Daoy (cell line): ENCODE measurements around the gene KIF19. TPM values are rescaled to one million over a fixed set of nuclear protein-coding genes. Genes with fewer than 3 reads are reported as not detected.
"Not testable (repeated sequence)": the region's sequence is repeated elsewhere in the genome, so short reads cannot be mapped to it uniquely, and the experiment has no call there.

ENCODE experiments used
- DNase-seq: peaks from one replicate; pipeline ENCODE4 v3.0.0-alpha.2; 2015; ENCODE audit warnings: low read depth
- total RNA-seq: library from RNA; depleted of rRNA; stranded (reverse); fragments of >200 nt; shearing (Covaris generic); gene quantifications from 2 replicates; pipeline ENCODE4 v1.2.3, GENCODE V29; 2014; rRNA removed

KIF19 gene
- total RNA-seq, 1 experiment from 2014 or later, result not detected

DNA sequence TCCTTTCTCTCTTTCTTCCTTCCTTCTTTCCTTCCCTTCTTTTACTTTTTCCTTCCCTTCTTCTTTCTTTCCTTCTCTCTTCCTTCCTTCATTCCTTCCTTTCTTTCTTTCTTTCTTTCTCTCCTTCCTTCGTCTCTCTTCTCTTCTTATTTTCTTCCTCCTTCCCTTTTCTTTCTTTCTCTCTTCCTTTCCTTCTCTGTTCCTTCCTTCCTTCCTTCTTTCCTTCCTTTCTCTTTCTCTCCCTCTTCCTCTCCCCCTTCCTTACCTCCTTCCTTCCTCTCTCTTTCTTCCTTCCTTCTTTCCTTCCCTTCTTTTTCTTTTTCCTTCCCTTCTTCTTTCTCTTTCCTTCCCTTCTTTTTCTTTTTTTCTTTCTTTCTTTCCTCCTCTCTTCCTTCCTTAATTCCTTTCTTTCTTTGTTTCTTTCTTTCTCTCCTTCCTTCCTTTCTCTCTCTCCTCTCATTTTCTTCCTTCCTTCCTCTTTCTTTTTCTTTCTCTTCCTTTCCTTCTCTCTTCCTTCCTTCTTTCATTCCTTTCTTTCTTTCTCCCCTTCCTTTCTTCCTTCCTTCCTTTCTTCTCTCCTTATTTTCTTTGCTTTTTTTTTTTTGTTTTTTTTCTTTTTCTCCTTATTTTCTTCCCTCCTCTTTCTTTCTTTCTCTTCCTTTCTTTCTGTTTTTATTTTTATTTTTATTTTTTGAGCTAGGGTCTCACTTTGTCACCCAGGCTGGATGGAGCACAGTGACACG, 64.1 kb downstream of the KIF19 start:
- no peak for DNase-seq

DNA sequence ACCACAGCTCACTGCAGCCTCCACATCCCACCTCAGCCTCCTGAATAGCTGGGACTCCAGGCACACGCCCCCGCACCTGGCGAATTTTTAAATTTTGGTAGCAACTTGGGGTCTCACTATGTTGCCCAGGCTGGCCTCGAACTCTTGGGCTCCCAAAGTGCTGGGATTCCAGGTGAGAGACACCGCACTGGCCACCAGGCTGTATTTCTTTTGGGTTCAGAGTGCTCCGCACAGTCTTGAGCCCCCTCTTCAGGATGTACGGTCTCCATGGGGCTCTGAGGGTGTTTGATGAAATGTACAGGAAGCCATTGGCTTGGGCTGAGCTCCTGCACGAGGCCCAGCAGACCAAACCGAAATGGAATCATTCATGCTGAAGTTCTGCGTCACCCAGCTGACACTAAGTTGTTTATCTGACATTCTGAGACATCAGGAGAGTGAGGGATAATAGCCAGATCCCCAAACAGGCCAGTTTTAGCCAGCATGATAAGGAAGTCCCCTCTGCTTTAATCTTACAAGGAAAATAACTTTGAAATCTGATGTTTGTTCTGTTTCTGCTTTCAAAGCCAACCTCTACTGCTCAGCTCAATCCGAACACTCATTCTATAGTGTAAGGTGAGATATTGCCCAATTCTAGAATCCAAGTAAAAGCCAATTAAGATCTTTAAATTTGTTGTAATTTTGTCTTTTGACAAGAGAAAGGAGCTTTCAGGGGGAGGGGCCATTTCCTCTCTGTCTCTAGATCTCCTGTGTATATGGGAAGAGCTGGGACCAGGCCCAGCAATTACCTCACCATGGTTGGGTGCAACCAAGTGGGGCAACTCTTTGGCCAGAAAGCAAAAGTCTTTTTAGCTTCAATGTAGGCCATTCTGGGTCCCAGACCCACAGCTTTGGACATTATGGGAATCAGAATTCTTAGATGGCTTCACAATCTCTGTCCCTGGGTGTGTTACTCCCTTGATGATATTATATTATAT, 64.9 kb downstream of the KIF19 start:
- DNase-seq, result no peak

DNA sequence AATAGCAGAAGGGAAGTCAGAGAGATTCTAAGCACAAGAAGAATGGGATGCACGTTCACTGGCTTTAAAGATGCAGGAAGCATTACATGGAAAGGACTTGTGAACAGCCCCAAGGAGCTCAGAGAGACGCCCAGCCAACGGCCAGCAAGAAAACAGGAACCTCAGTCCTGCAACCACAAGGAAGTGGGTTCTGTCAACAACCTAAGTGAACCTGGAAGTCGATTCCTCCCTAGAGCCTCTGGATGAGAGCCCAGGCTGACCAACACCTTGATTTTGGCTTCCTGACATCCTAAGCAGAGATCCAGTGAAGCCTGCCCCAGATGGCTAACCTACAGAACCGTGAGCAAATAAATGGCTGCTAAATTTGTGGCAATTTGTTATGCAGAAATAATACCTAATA, 65.7 kb downstream of the KIF19 start:
- no peak for DNase-seq

DNA sequence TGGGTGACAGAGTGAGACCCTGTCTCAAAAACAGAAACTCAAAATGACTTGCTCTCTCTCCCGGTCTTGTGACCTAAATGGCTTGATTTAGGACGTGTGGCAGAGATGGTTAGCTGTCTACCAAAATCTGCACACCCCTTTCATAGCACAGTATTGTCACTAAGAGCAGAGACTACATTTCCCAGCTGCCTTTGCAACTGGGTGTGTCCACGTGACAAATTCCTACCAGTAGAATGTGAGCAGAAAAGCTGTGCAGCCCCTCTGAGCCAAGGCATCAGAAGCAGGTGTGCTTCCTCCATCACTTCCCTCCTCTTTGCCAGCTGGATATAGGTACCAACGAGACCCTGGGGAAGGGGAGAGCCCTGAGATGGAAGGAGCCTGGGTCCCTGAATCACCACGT, 66.8 kb downstream of the KIF19 start:
- DNase-seq, result no peak

DNA sequence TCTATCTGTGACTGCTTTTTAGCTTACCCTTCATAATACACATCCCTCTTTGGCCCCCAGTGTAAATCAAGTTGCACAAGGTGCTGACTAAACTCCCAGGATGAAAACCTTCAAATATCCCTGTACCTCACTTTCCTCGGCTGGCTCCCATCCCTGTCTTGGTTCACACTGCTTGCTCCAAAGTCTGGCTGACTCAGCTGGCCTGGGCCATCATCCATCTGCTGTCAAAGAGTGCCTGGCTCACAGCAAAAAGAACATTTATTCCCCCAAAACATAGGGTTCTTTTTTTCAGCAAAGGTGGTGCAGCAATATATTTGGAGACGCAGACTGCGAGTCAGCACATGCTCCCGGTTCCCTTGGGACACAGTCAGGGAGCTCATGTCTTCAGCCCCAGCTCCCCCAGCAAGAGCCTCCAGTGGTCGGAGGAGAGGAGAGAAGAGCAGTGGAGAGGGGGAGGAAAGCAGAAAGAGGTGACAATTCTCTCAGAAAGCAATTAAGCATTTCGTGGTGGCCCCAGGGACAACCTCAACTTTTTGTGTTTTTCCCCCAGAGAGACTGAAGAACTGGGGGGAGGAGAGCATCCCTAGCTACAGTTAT, 67.4 kb downstream of the KIF19 start:
- DNase-seq, result no peak

DNA sequence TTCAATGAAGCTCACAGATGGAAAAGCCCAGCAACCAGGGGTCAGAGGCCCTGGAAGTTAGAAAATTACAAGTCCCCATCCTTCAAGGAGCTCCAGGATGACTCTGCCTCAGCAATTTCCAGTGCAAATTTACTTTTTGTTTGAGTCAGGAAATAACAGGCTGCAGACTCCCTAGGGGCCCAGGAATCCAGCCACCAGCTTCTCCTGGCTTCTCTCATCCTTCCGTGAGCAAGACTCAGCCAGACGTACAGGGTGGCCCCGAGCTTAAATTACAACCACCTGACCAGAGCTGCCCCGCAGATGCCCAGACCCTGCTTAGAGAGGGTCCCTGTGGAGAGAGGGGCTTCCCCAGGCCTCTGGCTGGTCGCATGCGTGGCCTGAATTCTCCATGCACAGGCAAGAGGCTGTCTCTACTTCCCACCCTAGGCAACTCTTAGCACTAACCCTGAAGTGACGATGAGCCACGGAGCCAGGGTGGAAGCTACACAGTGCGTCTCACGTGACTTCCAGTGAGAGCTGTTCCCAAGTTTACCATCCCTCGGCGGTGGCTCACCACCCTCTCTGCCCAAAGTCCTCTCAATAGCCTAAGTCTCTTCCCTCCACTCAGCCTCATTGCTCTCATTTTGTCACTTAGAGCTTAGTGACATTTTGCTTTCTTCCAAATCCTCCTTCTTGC, 68.4 kb downstream of the KIF19 start:
- no peak for DNase-seq

DNA sequence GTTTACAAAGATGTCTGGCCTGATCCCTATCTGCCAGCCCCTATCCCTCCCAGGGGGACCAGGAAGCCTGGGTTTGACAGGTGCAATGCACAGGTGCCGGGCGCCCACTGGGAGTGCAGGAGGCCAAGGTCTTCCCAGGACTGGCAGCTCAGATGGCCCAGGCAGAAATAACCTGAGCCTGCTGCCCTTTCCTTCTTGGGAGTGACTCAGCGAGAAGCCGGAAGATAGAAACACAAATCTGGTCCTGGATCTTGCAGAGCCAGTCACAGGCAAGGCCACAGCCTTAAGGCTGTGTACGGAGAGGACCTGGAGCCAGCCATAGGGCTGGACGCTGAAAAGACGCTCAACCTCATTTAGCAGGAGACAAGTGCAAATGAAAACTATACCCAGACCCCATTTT, 69.0 kb downstream of the KIF19 start:
- peak; percentile 35 for DNase-seq

DNA sequence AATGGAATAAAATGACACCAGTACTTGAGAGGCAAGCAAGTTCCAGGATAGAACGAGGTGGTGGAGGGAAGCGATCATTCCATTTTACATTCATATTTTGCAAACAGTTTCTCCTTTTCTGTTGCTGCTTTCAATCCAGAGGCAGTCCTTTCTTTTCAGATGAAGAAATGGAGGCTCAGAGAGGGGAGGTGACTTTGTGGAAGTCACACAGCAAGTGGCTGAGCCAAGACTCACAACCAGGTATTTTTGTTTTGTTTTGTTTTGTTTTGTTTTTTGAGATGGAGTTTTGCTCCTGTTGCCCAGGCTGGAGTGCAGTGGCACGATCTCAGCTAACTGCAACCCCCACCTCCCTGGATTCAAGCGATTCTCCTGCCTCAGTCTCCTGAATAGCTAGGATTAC, 70.5 kb downstream of the KIF19 start:
- DNase-seq, result no peak

DNA sequence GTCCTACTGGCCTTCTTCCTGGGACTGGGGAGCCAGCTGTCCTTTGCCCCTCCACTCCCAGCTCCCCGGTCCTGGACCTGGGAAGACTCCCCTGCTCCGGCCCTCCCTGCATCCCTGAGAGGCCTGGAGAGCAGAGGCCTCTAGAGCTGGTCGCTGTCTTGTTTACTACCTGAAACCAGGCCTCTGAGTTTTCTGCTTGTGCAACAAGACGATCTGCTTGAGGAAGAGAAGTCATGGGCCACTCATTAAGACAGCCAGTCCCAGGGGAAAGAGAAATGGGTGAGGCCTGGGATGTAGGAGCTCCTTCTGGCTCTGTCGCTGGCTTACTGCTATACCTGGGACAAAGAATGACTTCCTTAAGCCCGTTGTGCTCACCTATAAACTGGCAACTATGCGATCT, 76.0 kb downstream of the KIF19 start:
- no peak for DNase-seq

DNA sequence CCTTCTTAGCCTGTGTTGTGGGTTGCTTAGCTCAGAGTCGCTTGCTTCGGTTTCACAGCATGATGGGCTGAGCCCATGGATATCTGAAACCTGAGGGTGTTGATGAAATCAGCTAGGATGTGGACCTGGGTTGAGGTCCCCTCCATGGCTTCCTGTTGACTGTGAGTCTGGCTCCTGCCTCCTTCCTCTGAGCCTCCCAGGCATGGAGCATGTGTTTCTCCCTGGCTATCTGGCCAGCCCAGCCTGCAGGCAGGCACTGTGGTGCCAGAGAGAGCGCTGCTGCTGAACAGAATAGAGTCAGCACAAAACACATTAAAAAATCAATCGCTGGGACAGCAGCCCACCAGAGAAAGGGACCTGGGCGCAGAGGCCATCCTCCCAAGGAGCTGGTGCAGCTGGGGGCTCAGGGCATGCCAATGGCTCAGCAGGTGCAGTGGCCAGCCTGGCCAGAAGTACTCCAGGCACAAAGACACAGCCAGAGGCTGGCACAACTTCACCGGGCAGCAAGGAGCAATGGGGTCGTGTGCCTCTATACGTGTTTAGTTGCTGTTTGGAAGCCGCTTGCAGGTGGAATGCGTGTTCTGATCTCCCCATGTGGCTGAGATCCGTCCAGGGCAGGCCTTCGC, 77.6 kb downstream of the KIF19 start:
- DNase-seq, result no peak

DNA sequence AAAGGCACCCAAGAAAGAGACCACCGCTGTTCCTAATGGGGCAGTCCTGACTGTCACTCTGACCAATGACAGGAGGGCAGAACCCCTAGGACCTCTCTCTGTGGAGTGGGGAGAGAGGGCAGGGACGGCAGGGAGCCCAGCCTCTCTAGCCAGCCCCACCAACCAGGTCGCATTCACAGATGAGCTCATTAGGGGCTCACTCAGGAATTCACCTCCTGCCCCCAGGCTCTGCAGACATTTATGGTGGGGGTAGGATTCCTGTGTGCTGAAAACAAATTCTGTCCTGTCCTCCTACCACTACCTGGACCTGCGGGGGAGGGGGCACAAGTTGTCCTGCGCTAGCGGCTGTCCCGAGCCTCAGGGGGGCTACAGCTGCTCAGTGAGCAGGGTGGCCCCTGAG, 78.2 kb downstream of the KIF19 start:
- DNase-seq, result no peak

DNA sequence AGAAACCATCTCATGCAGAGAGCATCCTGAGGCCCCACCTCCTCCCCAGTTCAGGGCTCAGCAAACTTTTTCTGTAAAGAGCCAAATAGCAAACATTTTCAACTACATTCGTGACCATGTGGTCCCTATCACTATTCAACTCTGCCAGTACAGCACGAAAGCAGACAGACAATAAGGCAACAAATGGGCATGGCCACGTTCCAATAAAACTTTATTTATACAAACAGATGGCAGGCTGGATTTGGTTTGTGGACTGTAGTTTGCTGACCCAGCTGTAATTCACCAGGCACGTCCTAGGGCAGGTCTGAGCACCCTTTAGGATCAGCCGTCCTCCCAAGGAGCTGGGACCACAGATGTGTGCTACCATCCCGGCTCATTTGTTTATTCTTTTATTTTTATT, 78.8 kb downstream of the KIF19 start:
- DNase-seq, result no peak

DNA sequence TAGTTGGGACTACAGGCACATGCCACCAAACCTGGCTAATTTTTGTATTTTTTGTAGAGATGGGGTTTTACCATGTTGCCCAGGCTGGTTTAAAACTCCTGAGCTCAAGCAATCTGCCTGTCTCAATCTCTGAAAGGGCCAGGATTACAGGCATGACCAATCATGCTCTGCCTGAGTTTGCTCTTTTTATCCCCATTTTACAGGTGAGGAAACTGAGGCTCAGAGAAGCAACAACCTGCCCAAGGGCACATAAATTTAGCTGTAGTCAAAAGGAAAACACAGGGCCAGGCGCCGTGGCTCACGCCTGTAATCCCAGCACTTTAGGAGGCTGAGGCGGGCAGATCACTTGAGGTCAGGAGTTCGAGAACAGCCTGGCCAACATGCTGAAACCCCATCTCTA, 79.3 kb downstream of the KIF19 start:
- not testable (repeated sequence) for DNase-seq

Other genes with a start within 250 kb of the KIF19 start
- gene RPL38, start 122.5 kb upstream of the KIF19 start, total RNA-seq, result 653 and 1,148 TPM in 2 replicates
- gene TTYH2, start 112.7 kb upstream of the KIF19 start, total RNA-seq, result 2.9 and 17.6 TPM in 2 replicates
- gene DNAI2, start 52.0 kb upstream of the KIF19 start, total RNA-seq, result not detected in 2 replicates
- gene BTBD17, start 35.6 kb downstream of the KIF19 start, total RNA-seq, result not detected in 2 replicates
- not detected in 2 replicates for gene GPR142, start 41.3 kb downstream of the KIF19 start, total RNA-seq
- 39.3 and 53.5 TPM in 2 replicates for gene GPRC5C, start 105.9 kb downstream of the KIF19 start, total RNA-seq
- not detected in 2 replicates for gene CD300A, start 140.4 kb downstream of the KIF19 start, total RNA-seq
- not detected in 2 replicates for gene CD300LB, start 205.2 kb downstream of the KIF19 start, total RNA-seq
- gene CD300C, start 219.9 kb downstream of the KIF19 start, total RNA-seq, result 1.2 TPM in 1 of 2 replicates, not detected in the other
- not detected in 2 replicates for gene CD300H, start 241.3 kb downstream of the KIF19 start, total RNA-seq